IMR-90 (cell line): Measurements from ENCODE around the gene MYLK4. TPM values are rescaled to one million over a fixed set of nuclear protein-coding genes. Genes with fewer than 3 reads are reported as not detected.
A peak's percentile ranks its signal among the peaks of the same experiment; 100 is the strongest.

Experiments
- ATAC-seq: fragments of 200-7000 bp; cut with Tn5 transposase; 2 replicates; pipeline ENCODE4 v1.9.1; 2020; ENCODE audit warnings: low read depth, mild to moderate bottlenecking, moderate library complexity
- BruUV-seq: library from RNA; stranded (reverse); fragments of 400-500 nt; replicated peaks from 2 replicates; lab custom pipeline; 2021; lab: Mats Ljungman, UMichigan
- CTCF ChIA-PET: fragments of 300-600 bp; formaldehyde crosslinking; extraction: SDS; loops from one replicate; lab custom pipeline; 2021; ENCODE audit warnings: antibody characterized with exemption; lab: Yijun Ruan, JAX
- POLR2A ChIA-PET: fragments of 300-600 bp; sonication (Branson Sonifier 250); formaldehyde crosslinking; loops from one replicate; lab custom pipeline; 2022; ENCODE audit warnings: antibody characterized with exemption; ENCODE audit not compliant: unreplicated experiment; lab: Charles Lee
- DNase-seq: peaks from one replicate; pipeline ENCODE4 v3.0.0; 2013
- H2AFZ ChIP-seq: replicated peaks from 2 replicates; pipeline ENCODE3; 2013; ENCODE audit warnings: low read length, mild to moderate bottlenecking; ENCODE audit not compliant: poor library complexity
- H2AK5ac ChIP-seq: 2 replicates; pipeline ENCODE4 v1.6.1; 2013; ENCODE audit warnings: low read depth, low read length, inconsistent platforms
- H2AK9ac ChIP-seq: replicated peaks from 2 replicates; pipeline ENCODE3; 2013; ENCODE audit warnings: mild to moderate bottlenecking, low read depth, low read length, moderate library complexity; ENCODE audit not compliant: poor library complexity
- H2BK120ac ChIP-seq: 2 replicates; pipeline ENCODE4 v1.6.1; 2013; ENCODE audit warnings: low read depth, low read length, inconsistent platforms
- H2BK15ac ChIP-seq: 3 replicates; pipeline ENCODE4 v1.6.1; 2013; ENCODE audit warnings: low read depth, low read length, inconsistent platforms
- H2BK20ac ChIP-seq: 2 replicates; pipeline ENCODE4 v1.6.1; 2013; ENCODE audit warnings: low read depth, mild to moderate bottlenecking, inconsistent platforms, low read length, moderate library complexity
- H2BK5ac ChIP-seq: 2 replicates; pipeline ENCODE4 v1.6.1; 2013; ENCODE audit warnings: mild to moderate bottlenecking, low read depth, low read length, inconsistent platforms; ENCODE audit not compliant: poor library complexity, severe bottlenecking
- H3K14ac ChIP-seq: replicated peaks from 2 replicates; pipeline ENCODE4 v1.6.1; 2013; ENCODE audit warnings: low read depth, low read length, inconsistent platforms
- H3K18ac ChIP-seq: 2 replicates; pipeline ENCODE4 v1.6.1; 2013; ENCODE audit warnings: low read depth, low read length, control low read depth
- H3K23ac ChIP-seq: 2 replicates; pipeline ENCODE4 v1.6.1; 2013; ENCODE audit warnings: low read depth, low read length, inconsistent platforms
- H3K27ac ChIP-seq: 2 replicates; pipeline ENCODE4 v1.5.1; 2013; ENCODE audit warnings: mild to moderate bottlenecking, control low read depth, low read length; ENCODE audit not compliant: insufficient read depth
- H3K27me3 ChIP-seq: 2 replicates; pipeline ENCODE4 v1.6.1; 2013; ENCODE audit warnings: low read length; ENCODE audit not compliant: control insufficient read depth, insufficient read depth
- H3K36me3 ChIP-seq: 2 replicates; pipeline ENCODE4 v1.6.1; 2013; ENCODE audit warnings: low read length, mixed read lengths; ENCODE audit not compliant: control insufficient read depth, insufficient read depth
- H3K4ac ChIP-seq: 2 replicates; pipeline ENCODE4 v1.6.1; 2013; ENCODE audit warnings: low read depth, low read length, inconsistent platforms
- H3K4me1 ChIP-seq: 2 replicates; pipeline ENCODE4 v1.6.1; 2013; ENCODE audit warnings: low read length, mixed read lengths; ENCODE audit not compliant: control insufficient read depth, insufficient read depth
- H3K4me2 ChIP-seq: 2 replicates; pipeline ENCODE4 v1.6.1; 2013; ENCODE audit warnings: low read depth, mild to moderate bottlenecking, control low read depth, low read length, moderate library complexity
- H3K4me3 ChIP-seq: 2 replicates; pipeline ENCODE4 v1.5.1; 2013; ENCODE audit warnings: low read depth, mild to moderate bottlenecking, control low read depth, low read length, moderate library complexity; ENCODE audit not compliant: insufficient read depth
- H3K56ac ChIP-seq: 2 replicates; pipeline ENCODE4 v1.6.1; 2013; ENCODE audit warnings: low read length, inconsistent platforms; ENCODE audit not compliant: insufficient read depth; ENCODE audit errors: extremely low read depth
- H3K79me1 ChIP-seq, 2 experiments: 2 replicates each; pipeline ENCODE4 v1.6.1; 2013; ENCODE audit warnings: low read length in 2 of 2, inconsistent platforms in 1 of 2, low read depth in 1 of 2
- H3K9ac ChIP-seq: 2 replicates; pipeline ENCODE4 v1.6.1; 2013; ENCODE audit warnings: low read depth, low read length, control low read depth
- H3K9me1 ChIP-seq: 2 replicates; pipeline ENCODE4 v1.6.1; 2013; ENCODE audit warnings: low read length, inconsistent platforms; ENCODE audit not compliant: insufficient read depth
- H3K9me3 ChIP-seq: 2 replicates; pipeline ENCODE4 v1.6.1; 2013; ENCODE audit warnings: low read length; ENCODE audit not compliant: control insufficient read depth, insufficient read depth
- H4K20me1 ChIP-seq: 2 replicates; pipeline ENCODE4 v1.6.1; 2013; ENCODE audit warnings: low read length, inconsistent platforms; ENCODE audit not compliant: insufficient read depth
- H4K5ac ChIP-seq: 2 replicates; pipeline ENCODE4 v1.6.1; 2013; ENCODE audit warnings: mild to moderate bottlenecking, low read depth, low read length, control low read depth
- H4K8ac ChIP-seq, 2 experiments: 2 replicates each; pipeline ENCODE4 v1.6.1; 2013; ENCODE audit warnings: low read depth in 2 of 2, low read length in 2 of 2, control low read depth in 1 of 2, inconsistent platforms in 1 of 2
- H4K91ac ChIP-seq: 2 replicates; pipeline ENCODE4 v1.6.1; 2013; ENCODE audit warnings: low read depth, low read length, inconsistent platforms; ENCODE audit not compliant: insufficient read depth
- CEBPB ChIP-seq: IDR thresholded peaks from 2 replicates; pipeline ENCODE4 v1.6.1; 2012; ENCODE audit warnings: low read depth, low read length, improper control_type of control experiment
- FOS ChIP-seq: fragments of 150-350 bp; IDR thresholded peaks from 2 replicates; pipeline ENCODE4 v1.6.1; 2016; ENCODE audit warnings: low read depth, low read length
- WGBS, 2 experiments: methylation state at CpG; one replicate each; pipeline versions ENCODE4 v1.1.5 to v1.1.7; 2013; ENCODE audit warnings: missing lambda C conversion rate in 2 of 2; ENCODE audit not compliant: insufficient read length in 1 of 2; ENCODE audit errors: extremely low coverage in 2 of 2; 5-methylcytosine and 5-hydroxymethylcytosine counted together
- dilution Hi-C: fragments of 300-500 bp; cut with HindIII; formaldehyde crosslinking; loops from one replicate; pipeline ENCODE4 v1.14.3; 2018; ENCODE audit warnings: low sequenced_read_pairs; ENCODE audit not compliant: unreplicated experiment
- in situ Hi-C: fragments of 300-500 bp; cut with MboI; formaldehyde crosslinking; loops from 3 replicates; pipeline ENCODE4 v1.14.3; 2019; ENCODE audit warnings: low sequenced_read_pairs, inconsistent platforms, mixed read lengths
- intact Hi-C: fragments of 100-400 bp; cut with micrococcal nuclease; formaldehyde crosslinking; loops from 2 replicates; pipeline ENCODE4 v1.10.0; 2022
- polyA plus RNA-seq, 3 experiments: library from polyadenylated mRNA; depleted of rRNA; stranded (reverse); fragments of >200 nt; gene quantifications; 2 replicates each; pipeline ENCODE4 v1.2.3, GENCODE V29; 2012; ENCODE audit warnings: low replicate concordance in 1 of 3
- total RNA-seq: library from RNA; depleted of rRNA; stranded (reverse); fragments of >200 nt; gene quantifications from 2 replicates; pipeline ENCODE4 v1.2.3, GENCODE V29; 2012

The MYLK4 gene
- total and polyA plus RNA-seq, 2 of the 4 experiments (the other 2 are of a cell fraction): under 0.01 to 0.07 TPM

DNA sequence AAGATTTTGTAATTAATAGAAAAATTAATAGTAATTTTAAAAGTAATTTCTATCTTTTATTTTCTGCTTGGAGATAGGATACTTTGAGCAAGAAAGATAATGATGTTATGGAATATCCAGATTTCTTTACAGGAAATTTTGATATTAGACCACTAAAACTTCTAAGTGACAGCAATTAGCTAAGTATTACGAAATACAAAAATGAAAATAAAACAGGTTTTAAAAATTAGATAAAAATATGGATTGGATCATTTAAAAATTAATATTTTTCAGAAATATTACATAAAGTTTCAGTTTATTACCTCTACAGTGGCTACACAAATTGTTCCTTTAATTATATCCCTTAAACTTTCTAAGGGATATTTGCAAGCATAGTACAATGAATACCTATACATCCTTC lies 4.2 kb upstream of the MYLK4 start:
- Histone ChIP-seq H4K5ac (no peak overlapping the region), H2AFZ (no peak overlapping the region), H3K79me1 (no peaks in the 10 kb centered on the region; a peak in 1 of 4 replicates), H2BK120ac (no peak overlapping the region; the same call in 1 of the 2 replicates), H4K91ac (no peak overlapping the region), H3K23ac (no peak overlapping the region), H2AK9ac (no peak overlapping the region), H3K14ac (no peak overlapping the region), H3K27ac (no peak overlapping the region), H3K4me2 (no peak overlapping the region), H2BK15ac (no peak overlapping the region), H2BK20ac (no peak overlapping the region), H3K4me1 (peaks cover 7% of the 10 kb centered on the region), H3K9me1 (no peaks in the 10 kb centered on the region; the same call in 1 of the 2 replicates), H4K8ac (no peak overlapping the region), H3K36me3 (no peaks in the 10 kb centered on the region), H3K4ac (no peak overlapping the region), H3K27me3 (no peaks in the 10 kb centered on the region), H2AK5ac (no peak overlapping the region), H3K9me3 (no peaks in the 10 kb centered on the region), H2BK5ac (no peak overlapping the region), H3K9ac (no peak overlapping the region), H3K18ac (no peak overlapping the region; the same call in 1 of the 2 replicates), H4K20me1 (no peaks in the 10 kb centered on the region; the same call in 1 of the 2 replicates), H3K4me3 (no peak overlapping the region), H3K56ac (no peak overlapping the region)
- in situ Hi-C loops (loop anchor here (10.0 kb wide), 1 partner anchor 1160 kb away; no protein-coding TSS in a partner anchor), dilution Hi-C loops (no loop called here), intact Hi-C loops (no loop called here)
- no CpG with 5 or more reads among the region's 1 CpG for WGBS, 2 experiments
- DNase-seq (no peak), ATAC-seq (no peak)
- ChIA-PET CTCF (no interaction called here), POLR2A (no interaction called here)
- BruUV-seq: no TSS peak
- TF ChIP-seq FOS: no peak
- 0 out of 2 replicates have a peak, but pooled peaks have one; percentile 35 for TF ChIP-seq CEBPB
